Tongue (tissue), 2 donors: ENCODE measurements around the gene RASSF8. TPM values are rescaled to one million over a fixed set of nuclear protein-coding genes. Genes with fewer than 3 reads are reported as not detected.
A peak's percentile ranks its signal among the peaks of the same experiment; 100 is the strongest.

Source experiments
- DNase-seq: peaks from one replicate; pipeline ENCODE4 v3.0.0-alpha.2; 2015
- total RNA-seq: library from RNA; depleted of rRNA; stranded (reverse); fragments of >200 nt; gene quantifications from one replicate; pipeline ENCODE4 v1.2.3, GENCODE V29; 2014

RASSF8 gene
- total RNA-seq, 1 donor from 2014 or later, result 51.0 TPM

- DNase-seq, result peak; percentile 69
Observed at GRCh38 chr12:26109343-26109881, 150.9 kb downstream of the RASSF8 start.

- DNase-seq, result no peak
Observed at GRCh38 chr12:26112232-26112631, 153.8 kb downstream of the RASSF8 start.

GRCh38 chr12:26112703-26113147 lies 154.2 kb downstream of the RASSF8 start:
- no peak for DNase-seq

- peak; percentile 44 for DNase-seq
Observed at GRCh38 chr12:26113181-26113654, 154.7 kb downstream of the RASSF8 start.

- DNase-seq, result peak; percentile 95
Observed at GRCh38 chr12:26113853-26114719, 155.6 kb downstream of the RASSF8 start.

- DNase-seq, result peak; percentile 24
Observed at GRCh38 chr12:26114720-26115401, 156.4 kb downstream of the RASSF8 start.

- DNase-seq, result no peak
Observed at GRCh38 chr12:26116829-26117715, 158.6 kb downstream of the RASSF8 start.

GRCh38 chr12:26118308-26118707 lies 159.8 kb downstream of the RASSF8 start:
- DNase-seq, result no peak

GRCh38 chr12:26119391-26119989 lies 161.0 kb downstream of the RASSF8 start:
- DNase-seq, result peak; percentile 84

- no peak for DNase-seq
Observed at GRCh38 chr12:26120561-26121274, 162.2 kb downstream of the RASSF8 start.

- DNase-seq, result no peak
Observed at GRCh38 chr12:26121323-26122060, 163.0 kb downstream of the RASSF8 start.

- DNase-seq, result peak; percentile 59
Observed at GRCh38 chr12:26122061-26122680, 163.7 kb downstream of the RASSF8 start.

GRCh38 chr12:26122681-26123481 lies 164.4 kb downstream of the RASSF8 start:
- DNase-seq, result peak; percentile 72

- DNase-seq, result peak; percentile 24
Observed at GRCh38 chr12:26123482-26123980, 165.0 kb downstream of the RASSF8 start.

GRCh38 chr12:26124446-26125399 lies 166.2 kb downstream of the RASSF8 start, which contains the start of gene BHLHE41:
BHLHE41 (minus strand) TSS chr12:26125037; CDS start chr12:26124779, 258 bp downstream.
- peak; percentile 62 for DNase-seq

- peak; percentile 68 for DNase-seq
Observed at GRCh38 chr12:26125400-26126339, 167.2 kb downstream of the RASSF8 start.
